C4-2B (cell line): ENCODE results near the gene ALG8.
A peak's percentile ranks its signal among the peaks of the same experiment; 100 is the strongest.

Experiments used
- H3K27ac ChIP-seq: fragments of 450-650 bp; 2 replicates; pipeline ENCODE4 v1.5.1; 2017
- ZFX ChIP-seq: fragments of 450-650 bp; IDR thresholded peaks from 2 replicates; pipeline ENCODE4 v1.6.1; 2017
- TF ChIP-seq, protein P1 (sequence below): fragments of 450-650 bp; conservative IDR thresholded peaks from 2 replicates; pipeline ENCODE4 v1.5.1; 2017; ENCODE audit warnings: mild to moderate bottlenecking

ALG8 gene

GRCh38 chr11:78063440-78064181, 75.8 kb downstream of the ALG8 start, which contains the start of gene THRSP:
THRSP (plus strand) TSS chr11:78063861; CDS start chr11:78063882, 21 bp downstream.
- TF ChIP-seq, protein P1, sequence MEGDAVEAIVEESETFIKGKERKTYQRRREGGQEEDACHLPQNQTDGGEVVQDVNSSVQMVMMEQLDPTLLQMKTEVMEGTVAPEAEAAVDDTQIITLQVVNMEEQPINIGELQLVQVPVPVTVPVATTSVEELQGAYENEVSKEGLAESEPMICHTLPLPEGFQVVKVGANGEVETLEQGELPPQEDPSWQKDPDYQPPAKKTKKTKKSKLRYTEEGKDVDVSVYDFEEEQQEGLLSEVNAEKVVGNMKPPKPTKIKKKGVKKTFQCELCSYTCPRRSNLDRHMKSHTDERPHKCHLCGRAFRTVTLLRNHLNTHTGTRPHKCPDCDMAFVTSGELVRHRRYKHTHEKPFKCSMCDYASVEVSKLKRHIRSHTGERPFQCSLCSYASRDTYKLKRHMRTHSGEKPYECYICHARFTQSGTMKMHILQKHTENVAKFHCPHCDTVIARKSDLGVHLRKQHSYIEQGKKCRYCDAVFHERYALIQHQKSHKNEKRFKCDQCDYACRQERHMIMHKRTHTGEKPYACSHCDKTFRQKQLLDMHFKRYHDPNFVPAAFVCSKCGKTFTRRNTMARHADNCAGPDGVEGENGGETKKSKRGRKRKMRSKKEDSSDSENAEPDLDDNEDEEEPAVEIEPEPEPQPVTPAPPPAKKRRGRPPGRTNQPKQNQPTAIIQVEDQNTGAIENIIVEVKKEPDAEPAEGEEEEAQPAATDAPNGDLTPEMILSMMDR, result no peak
- no peak for TF ChIP-seq ZFX
- peak within 1 kb of the TSS; percentile 75 for H3K27ac ChIP-seq

DNA sequence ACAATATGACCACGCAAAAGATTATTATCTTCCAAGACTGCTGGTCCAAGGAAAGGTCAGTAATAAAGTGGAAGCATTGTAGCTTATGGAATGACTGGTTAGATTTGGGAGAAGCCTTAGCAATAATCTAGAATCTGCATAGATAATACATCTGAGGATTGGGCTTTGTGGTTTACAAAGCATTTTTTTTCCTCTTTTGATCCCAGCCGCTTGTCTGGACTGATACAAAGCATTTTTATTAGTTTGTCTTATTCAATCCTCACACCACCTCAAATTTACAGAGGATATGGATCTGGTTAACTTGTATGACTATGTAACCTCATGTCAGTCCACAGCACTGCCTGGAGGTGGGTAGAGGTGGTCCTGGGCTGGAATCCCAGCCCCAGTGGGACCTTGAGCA, 76.8 kb downstream of the ALG8 start:
- H3K27ac ChIP-seq, result peak overlapping the region; percentile 75
- TF ChIP-seq, protein P1, result no peak
- TF ChIP-seq ZFX, result no peak

GRCh38 chr11:78061921-78062311, 77.5 kb downstream of the ALG8 start:
- no peak for TF ChIP-seq ZFX
- TF ChIP-seq, protein P1, result no peak
- H3K27ac ChIP-seq, result peak overlapping the region; percentile 75

DNA sequence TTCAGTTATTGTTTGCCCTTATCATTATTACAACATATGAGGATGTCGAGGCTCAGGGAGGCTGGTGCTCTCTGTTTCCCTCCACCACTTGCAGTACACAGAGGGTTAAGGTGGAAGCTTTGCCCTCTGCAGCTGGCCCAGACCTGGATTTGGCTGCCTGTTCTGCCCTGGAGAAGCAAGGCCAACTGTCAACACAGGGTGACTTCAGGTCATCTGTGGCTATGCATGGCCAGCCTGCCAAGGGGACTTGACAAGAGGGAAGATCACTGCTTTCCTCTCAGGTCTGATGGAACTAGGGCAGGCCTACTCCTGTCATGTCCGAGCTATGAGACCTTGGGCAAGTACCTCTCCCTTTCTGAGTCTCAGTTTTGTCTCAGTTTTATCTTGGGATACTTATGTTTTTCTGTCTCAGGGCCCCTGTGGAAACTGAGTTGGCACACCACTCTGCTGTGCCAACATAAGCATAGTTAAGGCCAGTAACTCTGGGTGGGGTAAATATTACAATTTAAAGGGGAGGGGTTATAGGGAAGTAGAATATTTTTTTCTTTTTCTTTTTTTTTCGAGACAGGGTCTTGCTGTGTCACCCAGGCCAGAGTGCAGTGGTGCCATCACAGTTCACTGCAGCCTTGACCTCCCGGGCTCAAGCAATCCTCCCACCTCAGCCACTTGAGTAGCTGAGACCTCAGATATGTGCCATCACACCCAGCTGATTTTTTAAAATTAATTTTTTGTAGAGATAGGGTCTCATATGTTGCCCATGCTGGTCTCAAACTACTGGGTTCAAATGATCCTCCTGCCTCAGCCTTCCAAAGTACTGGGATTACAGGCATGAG, 78.1 kb downstream of the ALG8 start:
- TF ChIP-seq ZFX, result peak; percentile 28; the same call in 1 of the 2 replicates
- TF ChIP-seq, protein P1, result no peak
- H3K27ac ChIP-seq, result peak overlapping the region; percentile 75

GRCh38 chr11:78060533-78060932, 78.9 kb downstream of the ALG8 start:
- no peak for TF ChIP-seq ZFX
- TF ChIP-seq, protein P1, result no peak
- peak overlapping the region; percentile 75 for H3K27ac ChIP-seq

DNA sequence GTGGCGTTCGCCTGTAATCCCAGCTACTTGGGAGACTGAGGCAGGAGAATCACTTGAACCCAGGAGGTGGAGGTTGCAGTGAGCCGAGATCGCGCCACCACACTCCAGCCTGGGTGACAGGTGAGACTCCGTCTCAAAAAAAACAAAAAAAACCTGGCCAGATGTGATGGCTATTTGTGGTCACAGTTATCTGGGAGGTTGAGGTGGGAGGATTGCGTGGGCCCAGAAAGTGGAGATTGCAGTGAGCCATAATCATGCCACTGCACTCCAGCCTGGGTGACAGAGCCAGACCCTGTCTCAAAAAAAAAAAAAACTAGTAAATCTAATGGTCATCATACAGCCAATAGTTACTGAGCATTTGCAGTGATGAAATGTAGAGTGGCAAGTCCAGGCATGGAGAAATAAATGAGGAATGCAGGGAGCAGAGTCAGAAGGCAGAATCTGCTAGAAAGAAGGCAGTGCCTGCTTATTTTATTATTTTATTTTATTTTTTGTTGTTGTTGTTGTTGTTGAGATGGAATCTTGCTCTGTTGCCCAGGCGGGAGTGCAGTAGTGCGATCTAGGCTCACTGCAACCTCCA, 79.6 kb downstream of the ALG8 start:
- peak overlapping the region; percentile 75 for H3K27ac ChIP-seq

GRCh38 chr11:78057462-78058055, 81.9 kb downstream of the ALG8 start:
- TF ChIP-seq ZFX, result no peak
- TF ChIP-seq, protein P1, result no peak
- no peak overlapping the region for H3K27ac ChIP-seq
